Brain microvascular endothelial cell (primary cell): ENCODE results near the gene ADAMTS18.

Experiments
- DNase-seq: peaks from one replicate; pipeline ENCODE4 v3.0.0-alpha.2; 2020
- H3K27ac ChIP-seq: fragments of 250-450 bp; sonication (Bioruptor Pico); 2 replicates; pipeline ENCODE4 v1.5.1; 2020; ENCODE audit warnings: mild to moderate bottlenecking, moderate library complexity
- H3K27me3 ChIP-seq: fragments of 250-450 bp; sonication (Bioruptor Pico); replicated peaks from 2 replicates; pipeline ENCODE4 v1.5.1; 2020; ENCODE audit warnings: mild to moderate bottlenecking
- H3K36me3 ChIP-seq: fragments of 250-450 bp; sonication (Bioruptor Pico); replicated peaks from 2 replicates; pipeline ENCODE4 v1.5.1; 2020; ENCODE audit warnings: mild to moderate bottlenecking
- H3K4me3 ChIP-seq: 2 replicates; pipeline ENCODE4 v1.5.1; 2011; ENCODE audit warnings: low read depth, mild to moderate bottlenecking, control low read depth, low read length, moderate library complexity
- in situ Hi-C: cut with HindIII; loops from 2 replicates; pipeline ENCODE4 v1.10.0; 2017; ENCODE audit warnings: low sequenced_read_pairs, low pct_ligation_motif_present
- TF ChIP-seq, protein P1 (sequence below): IDR thresholded peaks from 2 replicates; pipeline ENCODE4 v1.5.1; 2011; ENCODE audit warnings: low read depth, mild to moderate bottlenecking, moderate library complexity, low read length, control low read depth, inconsistent platforms; ENCODE audit errors: missing control alignments

The ADAMTS18 gene

DNA sequence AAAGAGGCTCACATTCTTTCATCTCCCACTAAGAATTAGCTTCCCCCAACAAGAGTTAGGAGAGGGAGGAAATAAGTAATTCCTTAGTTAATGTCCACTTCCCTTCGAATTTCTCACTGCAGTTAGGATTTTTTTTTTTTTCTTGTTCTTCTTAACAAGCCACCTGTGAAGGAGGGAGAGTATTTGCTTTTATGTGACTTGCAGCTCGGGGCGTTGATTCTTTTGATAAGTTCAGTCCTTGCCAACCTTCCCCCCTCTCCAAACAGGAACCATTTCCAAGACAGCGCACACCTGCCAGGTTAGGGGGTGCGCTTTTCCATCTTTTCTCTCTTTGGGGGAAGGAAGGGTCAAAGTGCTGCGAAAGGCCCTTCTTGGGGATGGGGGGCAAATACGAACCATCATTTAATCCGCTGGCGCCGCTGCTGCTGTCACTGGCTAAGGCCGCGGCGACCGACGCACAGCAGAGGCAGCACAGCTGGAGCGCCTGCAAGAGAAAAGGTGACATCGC, 758 bp downstream of the ADAMTS18 start:
- in situ Hi-C loops: no loop called here
- Histone ChIP-seq H3K36me3 (no peaks in the 10 kb centered on the region), H3K27ac (no peak overlapping the region), H3K27me3 (peaks cover 18% of the 10 kb centered on the region), H3K4me3 (peak overlapping the region; percentile 27)
- no peak for DNase-seq
- TF ChIP-seq, protein P1, sequence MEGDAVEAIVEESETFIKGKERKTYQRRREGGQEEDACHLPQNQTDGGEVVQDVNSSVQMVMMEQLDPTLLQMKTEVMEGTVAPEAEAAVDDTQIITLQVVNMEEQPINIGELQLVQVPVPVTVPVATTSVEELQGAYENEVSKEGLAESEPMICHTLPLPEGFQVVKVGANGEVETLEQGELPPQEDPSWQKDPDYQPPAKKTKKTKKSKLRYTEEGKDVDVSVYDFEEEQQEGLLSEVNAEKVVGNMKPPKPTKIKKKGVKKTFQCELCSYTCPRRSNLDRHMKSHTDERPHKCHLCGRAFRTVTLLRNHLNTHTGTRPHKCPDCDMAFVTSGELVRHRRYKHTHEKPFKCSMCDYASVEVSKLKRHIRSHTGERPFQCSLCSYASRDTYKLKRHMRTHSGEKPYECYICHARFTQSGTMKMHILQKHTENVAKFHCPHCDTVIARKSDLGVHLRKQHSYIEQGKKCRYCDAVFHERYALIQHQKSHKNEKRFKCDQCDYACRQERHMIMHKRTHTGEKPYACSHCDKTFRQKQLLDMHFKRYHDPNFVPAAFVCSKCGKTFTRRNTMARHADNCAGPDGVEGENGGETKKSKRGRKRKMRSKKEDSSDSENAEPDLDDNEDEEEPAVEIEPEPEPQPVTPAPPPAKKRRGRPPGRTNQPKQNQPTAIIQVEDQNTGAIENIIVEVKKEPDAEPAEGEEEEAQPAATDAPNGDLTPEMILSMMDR: no peak

DNA sequence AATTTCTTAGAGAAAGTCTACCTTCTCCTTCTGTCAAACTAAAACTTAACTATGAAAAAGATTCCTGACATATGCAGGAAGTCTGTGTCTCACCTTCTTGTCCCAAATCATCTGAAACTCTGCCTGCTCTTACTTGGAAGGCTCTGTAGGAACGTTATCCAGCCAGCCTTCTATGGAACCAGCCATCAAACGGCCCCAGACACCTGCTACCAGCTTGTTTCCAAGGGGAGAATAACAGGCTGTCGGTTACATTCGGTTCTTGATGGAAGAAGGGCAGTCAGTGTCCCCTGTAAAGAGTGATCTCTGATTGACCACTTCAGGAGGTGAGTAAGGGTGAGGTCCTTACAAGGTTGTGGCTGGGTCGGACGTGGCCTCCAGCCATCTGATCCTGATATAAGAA, 1.7 kb downstream of the ADAMTS18 start:
- Histone ChIP-seq H3K27ac (no peak overlapping the region), H3K4me3 (no peak overlapping the region), H3K36me3 (no peaks in the 10 kb centered on the region), H3K27me3 (peaks cover 18% of the 10 kb centered on the region)
- no peak for DNase-seq
- in situ Hi-C loops: no loop called here
- TF ChIP-seq, protein P1: no peak

DNA sequence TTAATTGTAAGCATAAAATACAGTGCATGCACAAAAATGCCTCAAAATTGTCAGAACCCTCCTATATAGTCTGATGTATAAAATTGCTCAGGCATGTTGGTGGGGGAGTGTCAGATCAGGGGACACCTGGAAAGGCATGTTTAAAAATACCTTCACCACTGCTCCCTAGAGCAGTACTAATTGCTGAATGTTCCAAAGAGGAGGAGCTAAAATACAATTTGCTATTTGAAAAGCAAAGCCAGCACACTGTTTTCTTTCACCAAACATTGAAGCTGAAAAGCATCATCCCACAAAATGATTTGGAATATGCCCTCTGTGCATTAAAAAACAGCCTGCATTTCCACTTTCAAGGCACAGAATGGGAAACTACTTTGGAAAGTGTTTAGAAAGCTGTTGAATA, 2.6 kb downstream of the ADAMTS18 start:
- Histone ChIP-seq H3K4me3 (no peak overlapping the region), H3K27me3 (peaks cover 18% of the 10 kb centered on the region), H3K36me3 (no peaks in the 10 kb centered on the region), H3K27ac (no peak overlapping the region)
- in situ Hi-C loops: no loop called here
- DNase-seq: no peak
- TF ChIP-seq, protein P1: no peak

DNA sequence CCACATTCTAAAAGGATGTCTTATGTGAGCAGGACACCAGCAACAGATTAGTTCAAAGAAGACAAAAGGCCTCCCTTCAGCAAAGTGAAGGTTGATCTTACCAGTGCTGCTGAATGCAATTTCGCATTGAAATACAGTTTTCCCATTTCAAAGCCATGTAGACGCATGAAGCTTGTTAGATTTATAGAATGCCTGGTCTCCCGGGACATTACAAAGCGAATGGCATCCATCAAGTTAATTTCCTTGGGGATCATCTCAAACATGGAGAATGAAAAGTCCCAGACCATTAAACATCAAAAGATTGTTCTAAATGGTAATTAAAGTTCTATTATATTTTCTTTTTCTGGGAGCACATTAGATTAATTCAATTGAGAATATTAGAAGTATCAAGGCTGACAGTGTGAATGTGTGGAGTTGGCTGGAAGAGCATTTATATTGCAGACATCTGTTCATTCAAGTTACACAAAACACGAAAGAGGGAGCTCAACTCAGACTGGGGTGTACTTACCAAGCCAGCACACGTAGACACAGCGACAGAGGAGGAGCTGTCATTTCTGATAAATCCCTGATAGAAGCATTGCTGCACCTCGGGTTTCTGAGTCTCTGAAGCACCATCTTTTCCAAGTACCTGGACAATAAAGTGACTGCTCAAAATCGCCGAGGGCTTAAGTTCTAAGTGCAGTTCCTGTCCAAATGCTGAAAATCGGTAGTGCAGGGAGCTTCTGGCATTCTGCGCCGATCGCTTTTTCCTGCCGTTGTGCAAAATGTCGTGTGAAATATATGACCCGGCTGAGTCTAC, 3.8 kb downstream of the ADAMTS18 start:
- no peak for DNase-seq
- H3K27me3 ChIP-seq: peaks cover 18% of the 10 kb centered on the region
- TF ChIP-seq, protein P1: no peak
- in situ Hi-C loops: no loop called here
- no peak overlapping the region for H3K4me3 ChIP-seq
- H3K36me3 ChIP-seq: no peaks in the 10 kb centered on the region
- H3K27ac ChIP-seq: no peak overlapping the region

DNA sequence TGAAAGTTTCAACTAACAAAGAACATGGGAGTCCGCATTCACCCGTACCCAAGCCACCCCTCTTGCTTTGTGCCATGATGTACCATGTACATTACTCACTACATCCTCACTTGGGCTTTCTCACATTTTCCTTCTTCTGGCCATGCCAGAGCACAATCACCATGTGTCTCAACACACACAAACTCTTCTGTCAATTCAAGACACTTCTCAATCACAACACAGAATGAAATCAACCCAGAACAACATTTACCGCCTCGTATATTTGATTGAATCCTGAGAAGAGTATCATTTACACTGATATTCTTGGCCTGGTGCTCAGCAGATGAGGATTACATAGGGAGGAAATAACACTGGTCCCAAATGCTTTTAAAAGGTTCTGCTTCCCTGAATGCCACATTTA, 4.5 kb downstream of the ADAMTS18 start:
- Histone ChIP-seq H3K27me3 (peaks cover 18% of the 10 kb centered on the region), H3K27ac (no peak overlapping the region), H3K36me3 (no peaks in the 10 kb centered on the region), H3K4me3 (no peak overlapping the region)
- TF ChIP-seq, protein P1: no peak
- DNase-seq: no peak
- in situ Hi-C loops: no loop called here
